Pons (tissue), 1 donor: Measurements from ENCODE around the gene PPL.
"Not testable (repeated sequence)": the region's sequence is repeated elsewhere in the genome, so short reads cannot be mapped to it uniquely, and the experiment has no call there.

Experiments used
- DNase-seq: peaks from one replicate; pipeline ENCODE4 v3.0.0-alpha.2; 2016; ENCODE audit warnings: low spot score

Gene PPL

GRCh38 chr16:4933433-4933832 is 3.5 kb downstream of the PPL start:
- no peak for DNase-seq

- no peak for DNase-seq
Observed at GRCh38 chr16:4931381-4931780, 5.6 kb downstream of the PPL start.

- not testable (repeated sequence) for DNase-seq
Observed at GRCh38 chr16:4929619-4930018, 7.3 kb downstream of the PPL start.

- no peak for DNase-seq
Observed at GRCh38 chr16:4928227-4928626, 8.7 kb downstream of the PPL start.

- no peak for DNase-seq
Observed at GRCh38 chr16:4927661-4928060, 9.3 kb downstream of the PPL start.

- DNase-seq: no peak
Observed at GRCh38 chr16:4926928-4927327, 10.0 kb downstream of the PPL start.

GRCh38 chr16:4925791-4926190 is 11.2 kb downstream of the PPL start:
- DNase-seq: no peak

GRCh38 chr16:4925293-4925607 is 11.7 kb downstream of the PPL start:
- no peak for DNase-seq

- DNase-seq: no peak
Observed at GRCh38 chr16:4924593-4925292, 12.2 kb downstream of the PPL start.

- no peak for DNase-seq
Observed at GRCh38 chr16:4923853-4924252, 13.1 kb downstream of the PPL start.

- no peak for DNase-seq
Observed at GRCh38 chr16:4922721-4923342, 14.1 kb downstream of the PPL start.

- no peak for DNase-seq
Observed at GRCh38 chr16:4920826-4921225, 16.1 kb downstream of the PPL start.

- DNase-seq: no peak
Observed at GRCh38 chr16:4918781-4919251, 18.1 kb downstream of the PPL start.

GRCh38 chr16:4917117-4917516 is 19.8 kb downstream of the PPL start:
- DNase-seq: no peak

GRCh38 chr16:4915226-4915761 is 21.7 kb downstream of the PPL start:
- DNase-seq: no peak

GRCh38 chr16:4914528-4915225 is 22.3 kb downstream of the PPL start:
- no peak for DNase-seq

- DNase-seq: no peak
Observed at GRCh38 chr16:4913774-4914525, 23.0 kb downstream of the PPL start.

GRCh38 chr16:4913130-4913773 is 23.7 kb downstream of the PPL start:
- DNase-seq: no peak

GRCh38 chr16:4911970-4912386 is 25.0 kb downstream of the PPL start:
- DNase-seq: no peak

GRCh38 chr16:4910828-4911227 is 26.1 kb downstream of the PPL start:
- no peak for DNase-seq

- DNase-seq: no peak
Observed at GRCh38 chr16:4909825-4910224, 27.1 kb downstream of the PPL start.
